ENCODE measurements around the gene F10.

Gene F10

GRCh38 chr13:113141601-113141970, 19.0 kb downstream of the F10 start:
- peak overlapping the region; percentile 42; the same call in 1 of the 2 replicates for H3K27ac ChIP-seq
- TF ChIP-seq ZFX (IDR thresholded peaks at IDR 0.05) = no peak
- TF ChIP-seq CTCF (conservative IDR thresholded peaks at IDR 0.05) = no peak

- no peak overlapping the region for H3K27ac ChIP-seq
- TF ChIP-seq ZFX (IDR thresholded peaks at IDR 0.05) = no peak
Observed at GRCh38 chr13:113142876-113143275, 20.3 kb downstream of the F10 start.

GRCh38 chr13:113143466-113144254, 21.1 kb downstream of the F10 start:
- H3K27ac ChIP-seq = no peak overlapping the region
- no peak for TF ChIP-seq CTCF (conservative IDR thresholded peaks at IDR 0.05)
- no peak for TF ChIP-seq ZFX (IDR thresholded peaks at IDR 0.05)

GRCh38 chr13:113144255-113144629, 21.6 kb downstream of the F10 start:
- TF ChIP-seq ZFX (IDR thresholded peaks at IDR 0.05) = no peak
- TF ChIP-seq CTCF (conservative IDR thresholded peaks at IDR 0.05) = no peak
- no peak overlapping the region for H3K27ac ChIP-seq

GRCh38 chr13:113145496-113145895, 22.9 kb downstream of the F10 start:
- TF ChIP-seq ZFX (IDR thresholded peaks at IDR 0.05) = no peak
- no peak for TF ChIP-seq CTCF (conservative IDR thresholded peaks at IDR 0.05)
- no peak overlapping the region for H3K27ac ChIP-seq

GRCh38 chr13:113145911-113146598, 23.5 kb downstream of the F10 start:
- TF ChIP-seq CTCF (conservative IDR thresholded peaks at IDR 0.05) (no peak), ZFX (IDR thresholded peaks at IDR 0.05) (no peak)
- H3K27ac ChIP-seq = no peak overlapping the region

- H3K27ac ChIP-seq = no peak overlapping the region
Observed at GRCh38 chr13:113146750-113147149, 24.2 kb downstream of the F10 start.

More at GRCh38 chr13:113146750-113147149, 24.2 kb downstream of the F10 start:
- no peak for TF ChIP-seq ZFX (IDR thresholded peaks at IDR 0.05)
- TF ChIP-seq CTCF (conservative IDR thresholded peaks at IDR 0.05) = no peak

All from C4-2B (cell line).